ENCODE measurements around the gene UGT1A4. TPM values are rescaled to one million over a fixed set of nuclear protein-coding genes. Genes with fewer than 3 reads are reported as not detected.

Gene UGT1A4
- total and polyA plus RNA-seq, 10 of the 15 experiments (the other 5 are each of a cell fraction or from before 2014, with no cell fraction given) = not detected

DNA sequence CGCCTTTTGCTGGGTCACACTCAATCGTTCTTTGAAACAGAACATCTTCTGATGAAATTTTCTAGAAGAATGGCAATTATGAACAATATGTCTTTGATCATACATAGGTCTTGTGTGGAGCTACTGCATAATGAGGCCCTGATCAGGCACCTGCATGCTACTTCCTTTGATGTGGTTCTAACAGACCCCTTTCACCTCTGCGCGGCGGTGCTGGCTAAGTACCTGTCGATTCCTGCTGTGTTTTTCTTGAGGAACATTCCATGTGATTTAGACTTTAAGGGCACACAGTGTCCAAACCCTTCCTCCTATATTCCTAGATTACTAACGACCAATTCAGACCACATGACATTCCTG lies 5.3 kb upstream of the UGT1A4 start (continued):
- TF ChIP-seq, protein P1, sequence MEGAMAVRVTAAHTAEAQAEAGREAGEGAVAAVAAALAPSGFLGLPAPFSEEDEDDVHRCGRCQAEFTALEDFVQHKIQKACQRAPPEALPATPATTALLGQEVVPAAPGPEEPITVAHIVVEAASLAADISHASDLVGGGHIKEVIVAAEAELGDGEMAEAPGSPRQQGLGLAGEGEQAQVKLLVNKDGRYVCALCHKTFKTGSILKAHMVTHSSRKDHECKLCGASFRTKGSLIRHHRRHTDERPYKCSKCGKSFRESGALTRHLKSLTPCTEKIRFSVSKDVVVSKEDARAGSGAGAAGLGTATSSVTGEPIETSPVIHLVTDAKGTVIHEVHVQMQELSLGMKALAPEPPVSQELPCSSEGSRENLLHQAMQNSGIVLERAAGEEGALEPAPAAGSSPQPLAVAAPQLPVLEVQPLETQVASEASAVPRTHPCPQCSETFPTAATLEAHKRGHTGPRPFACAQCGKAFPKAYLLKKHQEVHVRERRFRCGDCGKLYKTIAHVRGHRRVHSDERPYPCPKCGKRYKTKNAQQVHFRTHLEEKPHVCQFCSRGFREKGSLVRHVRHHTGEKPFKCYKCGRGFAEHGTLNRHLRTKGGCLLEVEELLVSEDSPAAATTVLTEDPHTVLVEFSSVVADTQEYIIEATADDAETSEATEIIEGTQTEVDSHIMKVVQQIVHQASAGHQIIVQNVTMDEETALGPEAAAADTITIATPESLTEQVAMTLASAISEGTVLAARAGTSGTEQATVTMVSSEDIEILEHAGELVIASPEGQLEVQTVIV (IDR thresholded peaks at IDR 0.05; ENCODE audit: borderline replicate concordance, partially characterized antibody) = no peak
- TF ChIP-seq ZZZ3 (IDR thresholded peaks at IDR 0.05; ENCODE audit: control insufficient read depth, insufficient read length, low read depth) (no peak), WRNIP1 (IDR thresholded peaks at IDR 0.05; ENCODE audit: borderline replicate concordance, low read depth, low read length) (no peak), NFIC (IDR thresholded peaks at IDR 0.05; ENCODE audit: low read depth, low read length) (no peak), POLR2AphosphoS2 (IDR thresholded peaks at IDR 0.05; ENCODE audit: low read depth, low read length) (no peak)
- TF ChIP-seq, protein P2, sequence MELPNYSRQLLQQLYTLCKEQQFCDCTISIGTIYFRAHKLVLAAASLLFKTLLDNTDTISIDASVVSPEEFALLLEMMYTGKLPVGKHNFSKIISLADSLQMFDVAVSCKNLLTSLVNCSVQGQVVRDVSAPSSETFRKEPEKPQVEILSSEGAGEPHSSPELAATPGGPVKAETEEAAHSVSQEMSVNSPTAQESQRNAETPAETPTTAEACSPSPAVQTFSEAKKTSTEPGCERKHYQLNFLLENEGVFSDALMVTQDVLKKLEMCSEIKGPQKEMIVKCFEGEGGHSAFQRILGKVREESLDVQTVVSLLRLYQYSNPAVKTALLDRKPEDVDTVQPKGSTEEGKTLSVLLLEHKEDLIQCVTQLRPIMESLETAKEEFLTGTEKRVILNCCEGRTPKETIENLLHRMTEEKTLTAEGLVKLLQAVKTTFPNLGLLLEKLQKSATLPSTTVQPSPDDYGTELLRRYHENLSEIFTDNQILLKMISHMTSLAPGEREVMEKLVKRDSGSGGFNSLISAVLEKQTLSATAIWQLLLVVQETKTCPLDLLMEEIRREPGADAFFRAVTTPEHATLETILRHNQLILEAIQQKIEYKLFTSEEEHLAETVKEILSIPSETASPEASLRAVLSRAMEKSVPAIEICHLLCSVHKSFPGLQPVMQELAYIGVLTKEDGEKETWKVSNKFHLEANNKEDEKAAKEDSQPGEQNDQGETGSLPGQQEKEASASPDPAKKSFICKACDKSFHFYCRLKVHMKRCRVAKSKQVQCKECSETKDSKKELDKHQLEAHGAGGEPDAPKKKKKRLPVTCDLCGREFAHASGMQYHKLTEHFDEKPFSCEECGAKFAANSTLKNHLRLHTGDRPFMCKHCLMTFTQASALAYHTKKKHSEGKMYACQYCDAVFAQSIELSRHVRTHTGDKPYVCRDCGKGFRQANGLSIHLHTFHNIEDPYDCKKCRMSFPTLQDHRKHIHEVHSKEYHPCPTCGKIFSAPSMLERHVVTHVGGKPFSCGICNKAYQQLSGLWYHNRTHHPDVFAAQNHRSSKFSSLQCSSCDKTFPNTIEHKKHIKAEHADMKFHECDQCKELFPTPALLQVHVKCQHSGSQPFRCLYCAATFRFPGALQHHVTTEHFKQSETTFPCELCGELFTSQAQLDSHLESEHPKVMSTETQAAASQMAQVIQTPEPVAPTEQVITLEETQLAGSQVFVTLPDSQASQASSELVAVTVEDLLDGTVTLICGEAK (IDR thresholded peaks at IDR 0.05; ENCODE audit: borderline replicate concordance) = no peak

All from GM12878 (cell line).